IMR-90 (cell line): ENCODE results near the gene S1PR4. TPM values are rescaled to one million over a fixed set of nuclear protein-coding genes. Genes with fewer than 3 reads are reported as not detected.
A peak's percentile ranks its signal among the peaks of the same experiment; 100 is the strongest.

Experiments
- ATAC-seq: fragments of 200-7000 bp; cut with Tn5 transposase; 2 replicates; pipeline ENCODE4 v1.9.1; 2020; ENCODE audit warnings: low read depth, mild to moderate bottlenecking, moderate library complexity
- BruUV-seq: library from RNA; stranded (reverse); fragments of 400-500 nt; replicated peaks from 2 replicates; lab custom pipeline; 2021; lab: Mats Ljungman, UMichigan
- CTCF ChIA-PET: fragments of 300-600 bp; formaldehyde crosslinking; extraction: SDS; loops from one replicate; lab custom pipeline; 2021; ENCODE audit warnings: antibody characterized with exemption; lab: Yijun Ruan, JAX
- POLR2A ChIA-PET: fragments of 300-600 bp; sonication (Branson Sonifier 250); formaldehyde crosslinking; loops from one replicate; lab custom pipeline; 2022; ENCODE audit warnings: antibody characterized with exemption; ENCODE audit not compliant: unreplicated experiment; lab: Charles Lee
- DNase-seq: peaks from one replicate; pipeline ENCODE4 v3.0.0; 2013
- H2AFZ ChIP-seq: replicated peaks from 2 replicates; pipeline ENCODE3; 2013; ENCODE audit warnings: low read length, mild to moderate bottlenecking; ENCODE audit not compliant: poor library complexity
- H2AK5ac ChIP-seq: 2 replicates; pipeline ENCODE4 v1.6.1; 2013; ENCODE audit warnings: low read depth, low read length, inconsistent platforms
- H2AK9ac ChIP-seq: replicated peaks from 2 replicates; pipeline ENCODE3; 2013; ENCODE audit warnings: mild to moderate bottlenecking, low read depth, low read length, moderate library complexity; ENCODE audit not compliant: poor library complexity
- H2BK120ac ChIP-seq: 2 replicates; pipeline ENCODE4 v1.6.1; 2013; ENCODE audit warnings: low read depth, low read length, inconsistent platforms
- H2BK15ac ChIP-seq: 3 replicates; pipeline ENCODE4 v1.6.1; 2013; ENCODE audit warnings: low read depth, low read length, inconsistent platforms
- H2BK20ac ChIP-seq: 2 replicates; pipeline ENCODE4 v1.6.1; 2013; ENCODE audit warnings: low read depth, mild to moderate bottlenecking, inconsistent platforms, low read length, moderate library complexity
- H2BK5ac ChIP-seq: 2 replicates; pipeline ENCODE4 v1.6.1; 2013; ENCODE audit warnings: mild to moderate bottlenecking, low read depth, low read length, inconsistent platforms; ENCODE audit not compliant: poor library complexity, severe bottlenecking
- H3K14ac ChIP-seq: replicated peaks from 2 replicates; pipeline ENCODE4 v1.6.1; 2013; ENCODE audit warnings: low read depth, low read length, inconsistent platforms
- H3K18ac ChIP-seq: 2 replicates; pipeline ENCODE4 v1.6.1; 2013; ENCODE audit warnings: low read depth, low read length, control low read depth
- H3K23ac ChIP-seq: 2 replicates; pipeline ENCODE4 v1.6.1; 2013; ENCODE audit warnings: low read depth, low read length, inconsistent platforms
- H3K27ac ChIP-seq: 2 replicates; pipeline ENCODE4 v1.5.1; 2013; ENCODE audit warnings: mild to moderate bottlenecking, control low read depth, low read length; ENCODE audit not compliant: insufficient read depth
- H3K27me3 ChIP-seq: 2 replicates; pipeline ENCODE4 v1.6.1; 2013; ENCODE audit warnings: low read length; ENCODE audit not compliant: control insufficient read depth, insufficient read depth
- H3K36me3 ChIP-seq: 2 replicates; pipeline ENCODE4 v1.6.1; 2013; ENCODE audit warnings: low read length, mixed read lengths; ENCODE audit not compliant: control insufficient read depth, insufficient read depth
- H3K4ac ChIP-seq: 2 replicates; pipeline ENCODE4 v1.6.1; 2013; ENCODE audit warnings: low read depth, low read length, inconsistent platforms
- H3K4me1 ChIP-seq: 2 replicates; pipeline ENCODE4 v1.6.1; 2013; ENCODE audit warnings: low read length, mixed read lengths; ENCODE audit not compliant: control insufficient read depth, insufficient read depth
- H3K4me2 ChIP-seq: 2 replicates; pipeline ENCODE4 v1.6.1; 2013; ENCODE audit warnings: low read depth, mild to moderate bottlenecking, control low read depth, low read length, moderate library complexity
- H3K4me3 ChIP-seq: 2 replicates; pipeline ENCODE4 v1.5.1; 2013; ENCODE audit warnings: low read depth, mild to moderate bottlenecking, control low read depth, low read length, moderate library complexity; ENCODE audit not compliant: insufficient read depth
- H3K56ac ChIP-seq: 2 replicates; pipeline ENCODE4 v1.6.1; 2013; ENCODE audit warnings: low read length, inconsistent platforms; ENCODE audit not compliant: insufficient read depth; ENCODE audit errors: extremely low read depth
- H3K79me1 ChIP-seq, 2 experiments: 2 replicates each; pipeline ENCODE4 v1.6.1; 2013; ENCODE audit warnings: low read length in 2 of 2, inconsistent platforms in 1 of 2, low read depth in 1 of 2
- H3K9ac ChIP-seq: 2 replicates; pipeline ENCODE4 v1.6.1; 2013; ENCODE audit warnings: low read depth, low read length, control low read depth
- H3K9me1 ChIP-seq: 2 replicates; pipeline ENCODE4 v1.6.1; 2013; ENCODE audit warnings: low read length, inconsistent platforms; ENCODE audit not compliant: insufficient read depth
- H3K9me3 ChIP-seq: 2 replicates; pipeline ENCODE4 v1.6.1; 2013; ENCODE audit warnings: low read length; ENCODE audit not compliant: control insufficient read depth, insufficient read depth
- H4K20me1 ChIP-seq: 2 replicates; pipeline ENCODE4 v1.6.1; 2013; ENCODE audit warnings: low read length, inconsistent platforms; ENCODE audit not compliant: insufficient read depth
- H4K5ac ChIP-seq: 2 replicates; pipeline ENCODE4 v1.6.1; 2013; ENCODE audit warnings: mild to moderate bottlenecking, low read depth, low read length, control low read depth
- H4K8ac ChIP-seq, 2 experiments: 2 replicates each; pipeline ENCODE4 v1.6.1; 2013; ENCODE audit warnings: low read depth in 2 of 2, low read length in 2 of 2, control low read depth in 1 of 2, inconsistent platforms in 1 of 2
- H4K91ac ChIP-seq: 2 replicates; pipeline ENCODE4 v1.6.1; 2013; ENCODE audit warnings: low read depth, low read length, inconsistent platforms; ENCODE audit not compliant: insufficient read depth
- BHLHE40 ChIP-seq: fragments of 150-350 bp; IDR thresholded peaks from 2 replicates; pipeline ENCODE4 v1.6.1; 2016; ENCODE audit warnings: mild to moderate bottlenecking, low read depth, low read length
- CEBPB ChIP-seq: IDR thresholded peaks from 2 replicates; pipeline ENCODE4 v1.6.1; 2012; ENCODE audit warnings: low read depth, low read length, improper control_type of control experiment
- CHD1 ChIP-seq: IDR thresholded peaks from 2 replicates; pipeline ENCODE4 v1.6.1; 2012; ENCODE audit warnings: low read depth, low read length, improper control_type of control experiment
- ELK1 ChIP-seq: fragments of 150-350 bp; IDR thresholded peaks from 2 replicates; pipeline ENCODE4 v1.6.1; 2016; ENCODE audit warnings: low read depth, mild to moderate bottlenecking, low read length, moderate library complexity, borderline replicate concordance
- FOS ChIP-seq: fragments of 150-350 bp; IDR thresholded peaks from 2 replicates; pipeline ENCODE4 v1.6.1; 2016; ENCODE audit warnings: low read depth, low read length
- MAFK ChIP-seq: IDR thresholded peaks from 2 replicates; pipeline ENCODE4 v1.6.1; 2012; ENCODE audit warnings: low read depth, low read length, improper control_type of control experiment
- MAZ ChIP-seq: IDR thresholded peaks from 2 replicates; pipeline ENCODE4 v1.6.1; 2012; ENCODE audit warnings: low read depth, mild to moderate bottlenecking, low read length, improper control_type of control experiment, moderate library complexity, borderline replicate concordance
- NFE2L2 ChIP-seq: fragments of 150-350 bp; IDR thresholded peaks from 2 replicates; pipeline ENCODE4 v1.6.1; 2016; ENCODE audit warnings: low read depth, mild to moderate bottlenecking, low read length
- POLR2A ChIP-seq: IDR thresholded peaks from 2 replicates; pipeline ENCODE4 v1.6.1; 2012; ENCODE audit warnings: mild to moderate bottlenecking, low read depth, low read length
- RAD21 ChIP-seq: IDR thresholded peaks from 2 replicates; pipeline ENCODE4 v1.6.1; 2012; ENCODE audit warnings: low read length, improper control_type of control experiment
- RCOR1 ChIP-seq: IDR thresholded peaks from 2 replicates; pipeline ENCODE4 v1.6.1; 2012; ENCODE audit warnings: mild to moderate bottlenecking, low read length, improper control_type of control experiment; ENCODE audit not compliant: insufficient replicate concordance
- RFX5 ChIP-seq: IDR thresholded peaks from 2 replicates; pipeline ENCODE4 v1.8.0; 2012; ENCODE audit warnings: low read depth, mild to moderate bottlenecking, low read length, moderate library complexity
- SMC3 ChIP-seq: fragments of 150-350 bp; IDR thresholded peaks from 2 replicates; pipeline ENCODE4 v1.6.1; 2016; ENCODE audit warnings: low read depth, mild to moderate bottlenecking, antibody characterized with exemption, low read length, moderate library complexity
- USF2 ChIP-seq: fragments of 150-350 bp; IDR thresholded peaks from 2 replicates; pipeline ENCODE4 v1.6.1; 2017; ENCODE audit warnings: mild to moderate bottlenecking, antibody characterized with exemption, low read length, low read depth
- WGBS, 2 experiments: methylation state at CpG; one replicate each; pipeline versions ENCODE4 v1.1.5 to v1.1.7; 2013; ENCODE audit warnings: missing lambda C conversion rate in 2 of 2; ENCODE audit not compliant: insufficient read length in 1 of 2; ENCODE audit errors: extremely low coverage in 2 of 2; 5-methylcytosine and 5-hydroxymethylcytosine counted together
- dilution Hi-C: fragments of 300-500 bp; cut with HindIII; formaldehyde crosslinking; loops from one replicate; pipeline ENCODE4 v1.14.3; 2018; ENCODE audit warnings: low sequenced_read_pairs; ENCODE audit not compliant: unreplicated experiment
- in situ Hi-C: fragments of 300-500 bp; cut with MboI; formaldehyde crosslinking; loops from 3 replicates; pipeline ENCODE4 v1.14.3; 2019; ENCODE audit warnings: low sequenced_read_pairs, inconsistent platforms, mixed read lengths
- intact Hi-C: fragments of 100-400 bp; cut with micrococcal nuclease; formaldehyde crosslinking; loops from 2 replicates; pipeline ENCODE4 v1.10.0; 2022
- polyA plus RNA-seq, 3 experiments: library from polyadenylated mRNA; depleted of rRNA; stranded (reverse); fragments of >200 nt; gene quantifications; 2 replicates each; pipeline ENCODE4 v1.2.3, GENCODE V29; 2012; ENCODE audit warnings: low replicate concordance in 1 of 3
- total RNA-seq: library from RNA; depleted of rRNA; stranded (reverse); fragments of >200 nt; gene quantifications from 2 replicates; pipeline ENCODE4 v1.2.3, GENCODE V29; 2012

The S1PR4 gene
- total and polyA plus RNA-seq, 2 of the 4 experiments (the other 2 are of a cell fraction): not detected

GRCh38 chr19:3154957-3155736 is 23.4 kb upstream of the S1PR4 start:
- peaks cover 4% of the 10 kb centered on the region; the same call in 1 of the 2 replicates for H3K4me1 ChIP-seq
- peak overlapping the region; percentile 97 for H4K91ac ChIP-seq
- ATAC-seq (peak; percentile 94), DNase-seq (peak; percentile 99)
- H2AFZ ChIP-seq: peak overlapping the region; percentile 72
- H3K9me1 ChIP-seq: peaks cover 13% of the 10 kb centered on the region
- H2BK120ac ChIP-seq: peak overlapping the region; percentile 99
- peak overlapping the region; percentile 93 for H3K56ac ChIP-seq
- H3K27ac ChIP-seq: peak overlapping the region; percentile 88
- H3K79me1 ChIP-seq: peaks cover 0 to 17% of the 10 kb centered on the region in 2 experiments; a peak in 2 of 4 replicates
- H3K18ac ChIP-seq: peak overlapping the region; percentile 82
- peak overlapping the region; percentile 73 for H3K9ac ChIP-seq
- H2AK9ac ChIP-seq: peak overlapping the region; percentile 100
- H2BK5ac ChIP-seq: peak overlapping the region; percentile 100
- POLR2A ChIA-PET: no interaction called here
- H2BK15ac ChIP-seq: peak overlapping the region; percentile 99; the same call in 2 of the 3 replicates
- WGBS, 2 experiments: 85% methylated on average over 6 of the region's 21 CpGs; no CpG with 5 or more reads in 1 of the 2 experiments
- no peaks in the 10 kb centered on the region for H4K20me1 ChIP-seq
- peak overlapping the region; percentile 86 for H4K5ac ChIP-seq
- peak overlapping the region; percentile 94 to 99 for H4K8ac ChIP-seq
- H3K23ac ChIP-seq: peak overlapping the region; percentile 100
- H3K14ac ChIP-seq: peak overlapping the region; percentile 100
- H2BK20ac ChIP-seq: peak overlapping the region; percentile 100
- peaks cover 2% of the 10 kb centered on the region; the same call in 1 of the 2 replicates for H3K9me3 ChIP-seq
- in situ Hi-C loops: no loop called here
- peak overlapping the region; percentile 100 for H3K4ac ChIP-seq
- CTCF ChIA-PET: no interaction called here
- no peak overlapping the region; the same call in 1 of the 2 replicates for H3K4me3 ChIP-seq
- H2AK5ac ChIP-seq: peak overlapping the region; percentile 100
- intact Hi-C loops: no loop called here
- peak overlapping the region; percentile 33; the same call in 1 of the 2 replicates for H3K4me2 ChIP-seq
- no peaks in the 10 kb centered on the region for H3K27me3 ChIP-seq
- no peaks in the 10 kb centered on the region for H3K36me3 ChIP-seq
- dilution Hi-C loops: no loop called here
- no TSS peak for BruUV-seq
- TF ChIP-seq RCOR1 (peak; percentile 100), MAZ (peak; percentile 92), BHLHE40 (peak; percentile 61), POLR2A (peak; percentile 75), NFE2L2 (peak; percentile 54; the same call in 1 of the 2 replicates), MAFK (0 out of 2 replicates have a peak, but pooled peaks have one; percentile 11), RFX5 (no peak), SMC3 (0 out of 2 replicates have a peak, but pooled peaks have one; percentile 7), USF2 (0 out of 2 replicates have a peak, but pooled peaks have one; percentile 1), CHD1 (no peak), CEBPB (peak; percentile 75), FOS (peak; percentile 89; the same call in 1 of the 2 replicates), ELK1 (no peak), RAD21 (peak; percentile 36; the same call in 1 of the 2 replicates)
